GM18873 (cell line): ENCODE results near the gene SPOUT1.
"Not testable (repeated sequence)": the region's sequence is repeated elsewhere in the genome, so short reads cannot be mapped to it uniquely, and the experiment has no call there.

Experiments used
- ATAC-seq: cut with Tn5 transposase; IDR thresholded peaks from one replicate; pipeline ENCODE4 v1.9.1; 2021; ENCODE audit warnings: mild to moderate bottlenecking, moderate library complexity, moderate number of reproducible peaks; ENCODE audit not compliant: unreplicated experiment, low FRiP score

Gene SPOUT1

GRCh38 chr9:128829477-128830251, at the start of gene SPOUT1:
TSS of gene SPOUT1 (minus strand) at chr9:128829794. CDS start at chr9:128829780, 14 bp downstream.
- ATAC-seq = peak; percentile 95

GRCh38 chr9:128877852-128878251, 48.3 kb upstream of the SPOUT1 start:
- ATAC-seq = no peak

GRCh38 chr9:128870941-128871265, 41.3 kb upstream of the SPOUT1 start:
- ATAC-seq = not testable (repeated sequence)

- ATAC-seq = no peak
These were observed 40.7 kb upstream of the SPOUT1 start for GRCh38 chr9:128870128-128870940.

- ATAC-seq = peak; percentile 59
These were observed 34.1 kb upstream of the SPOUT1 start for GRCh38 chr9:128863647-128864046.

GRCh38 chr9:128862401-128862851, 32.8 kb upstream of the SPOUT1 start:
- ATAC-seq = no peak

GRCh38 chr9:128861501-128861900, 31.9 kb upstream of the SPOUT1 start:
- no peak for ATAC-seq

- ATAC-seq = no peak
These were observed 31.3 kb upstream of the SPOUT1 start for GRCh38 chr9:128860937-128861336.

- not testable (repeated sequence) for ATAC-seq
These were observed 28.9 kb upstream of the SPOUT1 start for GRCh38 chr9:128858476-128858875.

GRCh38 chr9:128854454-128854853, 24.9 kb upstream of the SPOUT1 start:
- ATAC-seq = not testable (repeated sequence)

- not testable (repeated sequence) for ATAC-seq
These were observed 23.1 kb upstream of the SPOUT1 start for GRCh38 chr9:128852646-128853045.

- not testable (repeated sequence) for ATAC-seq
These were observed 22.4 kb upstream of the SPOUT1 start for GRCh38 chr9:128851779-128852600.

GRCh38 chr9:128851024-128851423, 21.4 kb upstream of the SPOUT1 start:
- not testable (repeated sequence) for ATAC-seq

GRCh38 chr9:128847803-128848202, 18.2 kb upstream of the SPOUT1 start:
- no peak for ATAC-seq

- ATAC-seq = no peak
These were observed 17.1 kb upstream of the SPOUT1 start for GRCh38 chr9:128846680-128847030.

- ATAC-seq = no peak
These were observed 15.8 kb upstream of the SPOUT1 start for GRCh38 chr9:128845186-128845931.

- not testable (repeated sequence) for ATAC-seq
These were observed 13.6 kb upstream of the SPOUT1 start for GRCh38 chr9:128843171-128843570.

- no peak for ATAC-seq
These were observed 12.3 kb upstream of the SPOUT1 start for GRCh38 chr9:128841694-128842492.

GRCh38 chr9:128840524-128840923, 10.9 kb upstream of the SPOUT1 start:
- ATAC-seq = no peak
